HG03139 (cell line): ENCODE data around the gene KCND1.
"Not testable (repeated sequence)": the region's sequence is repeated elsewhere in the genome, so short reads cannot be mapped to it uniquely, and the experiment has no call there.

Source experiments
- ATAC-seq: cut with Tn5 transposase; IDR thresholded peaks from one replicate; pipeline ENCODE4 v1.9.1; 2021; ENCODE audit not compliant: unreplicated experiment

Gene KCND1

GRCh38 chrX:48971249-48972219, at the start of gene KCND1:
Gene KCND1, minus strand, starts transcription at chrX:48971844. Its CDS starts 1,573 bp downstream, at chrX:48970271.
- ATAC-seq = no peak

DNA sequence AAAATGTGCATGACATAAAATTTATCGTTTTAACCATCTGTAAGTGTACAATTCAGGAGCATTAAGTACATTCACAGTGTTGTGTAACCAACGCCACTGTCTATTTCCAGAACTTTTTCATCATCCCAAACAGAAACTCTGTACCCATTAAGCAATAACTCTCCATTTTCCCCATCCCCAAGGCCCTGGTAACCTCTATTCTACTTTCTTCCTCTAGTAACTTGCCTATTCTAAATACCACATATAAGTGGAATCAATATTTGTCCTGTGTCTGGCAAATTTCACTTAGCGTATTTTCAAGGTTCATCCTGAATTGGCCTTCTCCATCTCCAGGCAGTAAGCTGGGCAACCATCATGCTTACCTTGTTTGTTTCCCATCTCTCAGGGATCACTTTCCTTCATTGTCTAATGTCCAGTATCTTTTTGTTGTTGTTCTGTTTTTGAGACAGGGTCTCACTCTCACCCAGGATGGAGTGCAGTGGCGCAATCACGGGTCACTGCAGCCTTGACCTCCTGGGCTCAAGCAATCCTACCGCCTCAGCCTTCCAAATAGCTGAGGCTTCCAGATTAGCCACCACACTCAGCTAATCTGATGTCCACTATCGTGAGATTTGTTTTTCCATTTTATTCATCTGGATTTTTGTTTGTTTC, 48.1 kb upstream of the KCND1 start:
- ATAC-seq = no peak

DNA sequence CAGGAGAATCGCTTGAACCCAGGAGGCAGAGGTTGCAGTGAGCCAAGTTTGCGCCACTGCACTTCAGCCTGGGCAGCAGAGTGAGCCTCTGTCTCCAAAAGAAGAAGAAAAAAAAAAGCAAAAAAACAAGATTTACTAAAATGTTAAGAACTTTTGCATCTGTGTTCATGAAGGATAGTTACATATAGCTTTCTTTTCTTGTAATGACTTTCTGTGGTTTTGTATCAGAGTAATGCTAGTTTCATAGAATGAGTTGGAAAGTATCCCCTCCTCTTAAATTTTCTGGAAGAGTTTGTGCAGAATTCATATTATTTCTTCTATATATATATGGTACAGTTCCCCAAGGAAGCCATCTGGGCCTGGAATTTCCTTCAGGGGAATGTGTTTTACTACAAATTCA, 47.4 kb upstream of the KCND1 start:
- ATAC-seq = no peak

- ATAC-seq = no peak
Observed at GRCh38 chrX:49003696-49004095, 32.1 kb upstream of the KCND1 start.

DNA sequence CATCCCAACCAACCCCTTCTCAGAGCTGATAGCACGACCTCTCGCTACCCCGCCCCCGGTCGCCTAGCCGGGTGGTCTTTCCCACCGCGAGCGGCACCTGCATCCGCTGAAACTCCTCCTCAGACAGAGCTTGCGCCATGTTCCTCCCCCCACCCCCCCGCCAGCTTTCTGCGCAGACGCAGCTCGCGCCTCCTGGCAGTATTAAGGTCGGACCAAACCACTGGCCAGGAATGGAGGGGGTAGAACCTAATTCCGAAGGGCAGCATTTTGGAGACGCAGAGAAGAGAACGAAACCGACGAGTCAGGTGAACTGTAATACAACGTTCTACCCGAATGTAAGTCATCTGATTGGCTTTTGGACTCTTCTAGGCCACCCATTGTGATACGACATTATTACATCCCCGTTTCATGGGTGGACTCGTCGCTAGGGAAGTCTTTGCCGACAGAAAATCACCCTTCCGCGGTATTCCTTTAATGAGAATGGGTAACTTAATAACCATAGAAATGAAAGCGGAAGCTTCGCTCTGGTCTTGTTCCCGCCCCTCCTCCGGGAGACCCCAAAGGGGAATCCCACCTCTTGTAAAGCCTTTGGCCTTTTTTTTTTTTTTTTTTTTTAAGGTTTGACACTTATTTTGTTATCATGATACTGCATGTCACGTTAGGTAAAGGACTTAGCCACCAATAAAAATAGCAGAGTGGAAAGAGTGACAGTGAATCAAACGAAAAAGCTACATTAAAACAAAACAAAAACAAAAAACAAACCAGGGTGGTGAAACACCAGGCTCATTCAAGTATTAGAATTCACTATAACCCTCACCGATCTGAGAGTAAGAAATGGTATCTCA, 30.7 kb upstream of the KCND1 start, which contains the start of gene GRIPAP1:
Gene GRIPAP1, minus strand, starts transcription at position 174 of the 845 bp plus-strand sequence. Its CDS starts 35 bp downstream, at position 139.
- peak; percentile 65 for ATAC-seq

DNA sequence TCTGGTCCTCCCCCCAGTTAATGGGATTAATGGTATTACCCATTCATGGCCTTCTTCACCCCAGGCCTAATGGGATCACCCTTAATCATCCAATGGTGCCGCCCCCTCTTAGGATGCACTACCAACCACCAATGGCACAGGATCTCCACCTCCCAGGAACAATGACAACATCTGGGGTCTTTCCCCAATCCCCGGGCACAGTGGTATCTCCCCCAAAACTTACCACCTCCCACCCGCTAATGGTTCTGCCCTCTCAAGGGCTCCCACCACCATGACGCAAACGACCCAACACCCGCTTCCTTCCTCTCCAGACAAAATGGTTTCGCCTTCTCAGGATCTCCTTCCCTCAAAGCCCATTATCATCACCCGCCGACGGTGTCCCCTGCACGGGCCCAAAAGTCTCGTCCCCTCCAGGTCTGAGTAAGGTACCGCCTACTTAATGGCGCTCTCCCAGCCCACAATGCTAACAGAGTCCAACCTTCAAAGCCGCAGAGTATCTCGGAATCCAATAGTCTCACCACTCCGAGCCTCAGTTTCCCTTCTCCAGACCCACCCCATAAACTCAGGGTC, 30.0 kb upstream of the KCND1 start:
- peak; percentile 17 for ATAC-seq

DNA sequence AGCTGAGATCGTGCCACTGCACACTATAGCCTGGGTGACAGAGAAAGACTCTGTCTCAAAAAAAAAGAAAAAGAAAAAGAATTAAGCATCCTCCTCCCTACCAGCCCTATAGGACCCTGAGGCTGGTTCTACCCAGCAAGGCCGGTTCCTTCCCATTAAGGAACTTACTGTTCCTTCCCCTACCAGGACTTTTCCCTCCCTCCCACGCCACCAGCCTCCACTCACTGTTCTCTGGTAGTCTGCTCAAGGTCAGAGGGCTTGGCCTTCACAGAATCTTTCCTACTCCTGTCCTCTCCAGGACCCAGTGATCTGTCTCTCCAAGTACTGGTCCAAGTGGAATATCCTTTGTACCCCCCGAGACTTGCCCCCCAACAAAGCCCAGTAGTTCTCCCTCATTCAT, 29.0 kb upstream of the KCND1 start:
- ATAC-seq = no peak

DNA sequence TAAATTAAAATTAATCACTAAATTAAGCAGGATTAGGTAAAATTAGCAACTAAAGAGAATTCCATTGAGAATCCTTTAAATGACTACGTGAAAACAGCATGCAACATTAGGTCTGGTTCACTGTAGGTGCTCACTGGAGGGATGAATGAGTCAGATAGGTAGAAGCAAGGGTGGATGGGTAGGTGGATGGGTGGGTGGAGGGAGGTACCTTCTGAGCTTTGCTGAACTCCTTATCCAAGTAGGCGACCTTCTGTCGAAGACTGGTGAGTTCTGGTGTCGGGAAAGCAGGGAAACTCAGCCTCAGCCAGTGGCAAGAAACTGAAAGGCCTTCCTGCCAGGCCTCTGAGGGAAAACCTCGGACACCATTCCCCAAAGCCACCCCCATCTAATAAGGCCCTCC, 27.4 kb upstream of the KCND1 start:
- ATAC-seq = no peak

- no peak for ATAC-seq
Observed at GRCh38 chrX:48998391-48998790, 26.7 kb upstream of the KCND1 start.

GRCh38 chrX:48997865-48998264, 26.2 kb upstream of the KCND1 start:
- ATAC-seq = no peak

GRCh38 chrX:48997455-48997854, 25.8 kb upstream of the KCND1 start:
- no peak for ATAC-seq

- no peak for ATAC-seq
Observed at GRCh38 chrX:48996969-48997368, 25.3 kb upstream of the KCND1 start.

DNA sequence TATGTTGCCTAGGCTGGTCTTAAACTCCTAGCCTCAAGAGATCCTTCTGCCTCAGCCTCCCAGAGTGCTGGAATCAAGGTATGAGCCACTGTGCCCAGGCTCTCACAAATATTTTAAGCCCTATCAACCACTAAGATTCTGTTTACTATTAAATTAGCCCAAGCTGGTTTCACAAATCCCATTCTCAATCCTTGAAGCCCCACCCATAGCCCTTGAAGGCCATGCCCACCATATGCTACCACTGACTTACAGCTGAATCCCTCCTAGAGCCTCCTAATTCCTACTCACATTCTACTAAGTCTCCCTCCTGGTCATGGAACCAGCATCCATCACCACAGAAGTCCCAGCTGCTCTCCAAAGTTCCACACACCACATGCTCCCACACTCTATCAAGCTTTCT, 20.7 kb upstream of the KCND1 start:
- no peak for ATAC-seq

- ATAC-seq = no peak
Observed at GRCh38 chrX:48989483-48989882, 17.8 kb upstream of the KCND1 start.

DNA sequence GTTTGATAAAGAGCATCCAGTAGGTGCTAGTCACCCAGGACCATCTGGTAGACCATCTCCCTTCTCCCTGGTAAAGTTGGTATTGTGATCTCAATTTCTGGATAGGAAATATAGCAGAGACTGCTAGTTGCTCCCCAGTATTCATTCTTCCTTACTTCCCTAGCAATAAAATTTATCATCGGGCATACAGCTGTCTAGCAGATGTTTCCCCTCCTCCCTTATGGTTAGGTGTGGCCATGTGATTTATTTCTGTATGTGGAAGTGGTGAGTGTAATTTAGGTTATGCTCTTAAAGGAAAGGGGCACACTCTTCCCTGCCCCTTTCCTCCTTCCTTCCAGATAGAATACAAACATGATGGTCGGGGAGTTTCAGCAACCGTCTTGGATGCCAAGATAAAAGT, 12.3 kb upstream of the KCND1 start:
- ATAC-seq = no peak

- ATAC-seq = no peak
Observed at GRCh38 chrX:48983081-48983480, 11.4 kb upstream of the KCND1 start.

- no peak for ATAC-seq
Observed at GRCh38 chrX:48981178-48981577, 9.5 kb upstream of the KCND1 start.

GRCh38 chrX:48980341-48980740, 8.7 kb upstream of the KCND1 start:
- not testable (repeated sequence) for ATAC-seq

GRCh38 chrX:48978226-48978625, 6.6 kb upstream of the KCND1 start:
- ATAC-seq = no peak

DNA sequence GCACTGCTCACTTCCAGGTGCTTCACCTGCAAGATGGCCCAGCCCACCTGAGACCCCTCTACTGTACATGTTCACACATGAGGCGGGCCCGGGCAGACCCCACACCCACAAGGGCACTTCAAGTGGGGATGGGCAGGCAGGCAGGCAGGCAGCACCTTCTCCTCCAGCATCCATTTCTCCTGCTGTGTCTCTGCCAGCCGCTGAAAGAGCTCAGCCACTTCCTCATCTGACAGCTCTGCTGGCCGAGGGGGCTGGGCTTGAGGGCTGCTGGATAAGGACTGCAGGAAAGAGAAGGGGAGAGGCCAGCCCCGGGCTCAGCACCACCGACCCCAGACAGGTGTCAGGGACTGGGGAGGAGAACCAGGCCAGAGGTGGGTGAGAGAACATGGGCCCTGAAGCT, 4.4 kb upstream of the KCND1 start:
- no peak for ATAC-seq

GRCh38 chrX:48975541-48975940, 3.9 kb upstream of the KCND1 start:
- no peak for ATAC-seq
